ENCODE data around the gene PLEKHG2.

The PLEKHG2 gene

GRCh38 chr19:39416152-39417120 lies 4.0 kb downstream of the PLEKHG2 start:
- H3K9me3 Mint-ChIP-seq: no peaks in the 10 kb centered on the region
- H3K27ac Mint-ChIP-seq: no peak overlapping the region
- H3K36me3 Mint-ChIP-seq (ENCODE audit: low read depth): peaks cover 10% of the 10 kb centered on the region
- no peak overlapping the region for H3K4me3 Mint-ChIP-seq
- no peaks in the 10 kb centered on the region for H3K27me3 Mint-ChIP-seq (ENCODE audit: low read depth)
- H3K4me1 Mint-ChIP-seq (ENCODE audit: low read depth): peaks cover 19% of the 10 kb centered on the region

GRCh38 chr19:39417463-39418181 lies 5.2 kb downstream of the PLEKHG2 start:
- peaks cover 9% of the 10 kb centered on the region for H3K36me3 Mint-ChIP-seq (ENCODE audit: low read depth)
- no peaks in the 10 kb centered on the region for H3K9me3 Mint-ChIP-seq
- H3K27ac Mint-ChIP-seq: no peak overlapping the region
- H3K4me1 Mint-ChIP-seq (ENCODE audit: low read depth): peaks cover 12% of the 10 kb centered on the region
- peak overlapping the region; percentile 40 for H3K4me3 Mint-ChIP-seq
- no peaks in the 10 kb centered on the region for H3K27me3 Mint-ChIP-seq (ENCODE audit: low read depth)

- peaks cover 9% of the 10 kb centered on the region for H3K4me1 Mint-ChIP-seq (ENCODE audit: low read depth)
- no peaks in the 10 kb centered on the region for H3K9me3 Mint-ChIP-seq
- no peak overlapping the region for H3K27ac Mint-ChIP-seq
- H3K4me3 Mint-ChIP-seq: no peak overlapping the region
- no peaks in the 10 kb centered on the region for H3K27me3 Mint-ChIP-seq (ENCODE audit: low read depth)
- H3K36me3 Mint-ChIP-seq (ENCODE audit: low read depth): peaks cover 13% of the 10 kb centered on the region
Observed at GRCh38 chr19:39419003-39419402, 6.5 kb downstream of the PLEKHG2 start.

GRCh38 chr19:39420769-39421168 lies 8.3 kb downstream of the PLEKHG2 start:
- H3K27ac Mint-ChIP-seq: no peak overlapping the region

DNA sequence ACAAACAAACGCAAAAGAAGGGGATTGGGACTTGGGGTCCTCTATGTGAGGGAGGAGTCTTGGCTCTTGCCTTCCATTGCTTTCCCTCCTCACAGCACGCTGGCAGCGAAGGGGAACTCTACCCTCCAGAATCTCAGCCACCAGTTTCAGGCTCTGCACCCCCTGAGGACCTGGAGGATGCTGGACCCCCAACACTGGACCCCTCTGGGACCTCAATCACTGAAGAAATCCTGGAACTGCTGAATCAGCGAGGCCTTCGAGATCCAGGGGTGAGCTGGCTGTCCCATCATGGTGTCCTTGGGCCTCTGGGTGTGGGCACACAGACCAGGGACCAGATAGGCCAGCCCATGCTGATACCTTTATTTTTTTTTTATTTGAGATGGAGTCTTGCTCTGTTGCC lies 9.6 kb downstream of the PLEKHG2 start:
- Mint-ChIP-seq H3K4me1 (ENCODE audit: low read depth) (peaks cover 4% of the 10 kb centered on the region), H3K27me3 (ENCODE audit: low read depth) (no peaks in the 10 kb centered on the region), H3K4me3 (no peak overlapping the region), H3K9me3 (no peaks in the 10 kb centered on the region), H3K36me3 (ENCODE audit: low read depth) (peaks cover 24% of the 10 kb centered on the region), H3K27ac (no peak overlapping the region)

More at GRCh38 chr19:39420769-39421168, 8.3 kb downstream of the PLEKHG2 start:
- H3K9me3 Mint-ChIP-seq: no peaks in the 10 kb centered on the region
- no peaks in the 10 kb centered on the region for H3K27me3 Mint-ChIP-seq (ENCODE audit: low read depth)
- peaks cover 2% of the 10 kb centered on the region for H3K4me1 Mint-ChIP-seq (ENCODE audit: low read depth)
- H3K4me3 Mint-ChIP-seq: no peak overlapping the region
- peaks cover 22% of the 10 kb centered on the region for H3K36me3 Mint-ChIP-seq (ENCODE audit: low read depth)

GRCh38 chr19:39423258-39424086 lies 11.0 kb downstream of the PLEKHG2 start:
- no peaks in the 10 kb centered on the region for H3K27me3 Mint-ChIP-seq (ENCODE audit: low read depth)
- peaks cover 2% of the 10 kb centered on the region for H3K4me1 Mint-ChIP-seq (ENCODE audit: low read depth)
- peaks cover 21% of the 10 kb centered on the region for H3K36me3 Mint-ChIP-seq (ENCODE audit: low read depth)
- H3K4me3 Mint-ChIP-seq: no peak overlapping the region
- no peaks in the 10 kb centered on the region for H3K9me3 Mint-ChIP-seq
- no peak overlapping the region for H3K27ac Mint-ChIP-seq

DNA sequence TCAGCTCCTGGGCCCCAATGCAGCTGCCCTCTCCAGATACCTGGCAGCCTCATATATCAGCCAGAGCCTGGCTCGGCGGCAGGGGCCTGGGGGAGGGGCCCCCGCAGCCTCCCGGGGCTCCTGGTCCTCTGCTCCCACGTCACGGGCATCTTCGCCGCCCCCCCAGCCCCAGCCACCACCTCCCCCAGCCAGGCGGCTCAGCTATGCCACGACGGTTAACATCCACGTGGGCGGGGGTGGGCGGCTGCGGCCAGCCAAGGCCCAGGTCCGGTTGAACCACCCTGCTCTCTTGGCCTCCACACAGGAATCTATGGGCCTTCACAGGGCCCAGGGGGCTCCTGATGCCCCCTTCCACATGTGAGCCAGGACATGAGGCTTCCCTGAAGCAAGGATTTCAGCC lies 12.5 kb downstream of the PLEKHG2 start:
- peaks cover 15% of the 10 kb centered on the region for H3K36me3 Mint-ChIP-seq (ENCODE audit: low read depth)
- H3K9me3 Mint-ChIP-seq: no peaks in the 10 kb centered on the region
- H3K4me1 Mint-ChIP-seq (ENCODE audit: low read depth): peaks cover 2% of the 10 kb centered on the region
- no peak overlapping the region for H3K27ac Mint-ChIP-seq
- H3K27me3 Mint-ChIP-seq (ENCODE audit: low read depth): no peaks in the 10 kb centered on the region
- H3K4me3 Mint-ChIP-seq: no peak overlapping the region

GRCh38 chr19:39425744-39426143 lies 13.3 kb downstream of the PLEKHG2 start:
- H3K27me3 Mint-ChIP-seq (ENCODE audit: low read depth): no peaks in the 10 kb centered on the region
- no peak overlapping the region for H3K27ac Mint-ChIP-seq
- no peak overlapping the region for H3K4me3 Mint-ChIP-seq
- H3K4me1 Mint-ChIP-seq (ENCODE audit: low read depth): peaks cover 6% of the 10 kb centered on the region
- no peaks in the 10 kb centered on the region for H3K9me3 Mint-ChIP-seq
- peaks cover 15% of the 10 kb centered on the region for H3K36me3 Mint-ChIP-seq (ENCODE audit: low read depth)

GRCh38 chr19:39426170-39426569 lies 13.7 kb downstream of the PLEKHG2 start:
- no peaks in the 10 kb centered on the region for H3K27me3 Mint-ChIP-seq (ENCODE audit: low read depth)
- no peaks in the 10 kb centered on the region for H3K9me3 Mint-ChIP-seq
- no peak overlapping the region for H3K27ac Mint-ChIP-seq
- H3K4me3 Mint-ChIP-seq: no peak overlapping the region
- peaks cover 11% of the 10 kb centered on the region for H3K4me1 Mint-ChIP-seq (ENCODE audit: low read depth)
- peaks cover 18% of the 10 kb centered on the region for H3K36me3 Mint-ChIP-seq (ENCODE audit: low read depth)

DNA sequence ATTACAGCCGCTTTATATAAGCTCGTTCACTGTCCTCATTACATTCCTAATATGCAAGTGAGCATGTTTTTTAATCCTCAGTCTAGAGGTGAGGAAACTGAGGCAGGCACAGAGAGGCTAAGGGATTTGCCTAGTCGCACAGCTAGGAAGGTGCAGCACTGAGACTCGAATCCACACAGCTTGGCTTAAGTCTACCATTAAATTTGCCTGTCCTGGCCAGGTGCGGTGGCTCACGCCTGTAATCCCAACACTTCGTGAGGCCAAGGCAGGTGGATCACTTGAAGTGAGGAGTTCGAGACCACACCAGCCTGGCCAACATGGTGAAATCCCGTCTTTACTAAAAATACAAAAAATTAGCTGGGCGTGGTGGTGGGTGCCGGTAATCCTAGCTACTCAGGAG lies 15.2 kb downstream of the PLEKHG2 start:
- Mint-ChIP-seq H3K4me1 (ENCODE audit: low read depth) (peaks cover 13% of the 10 kb centered on the region), H3K27ac (no peak overlapping the region), H3K36me3 (ENCODE audit: low read depth) (peaks cover 25% of the 10 kb centered on the region), H3K27me3 (ENCODE audit: low read depth) (no peaks in the 10 kb centered on the region), H3K4me3 (no peak overlapping the region), H3K9me3 (no peaks in the 10 kb centered on the region)

- Mint-ChIP-seq H3K36me3 (ENCODE audit: low read depth) (peaks cover 30% of the 10 kb centered on the region), H3K4me3 (no peak overlapping the region), H3K4me1 (ENCODE audit: low read depth) (peaks cover 20% of the 10 kb centered on the region), H3K9me3 (no peaks in the 10 kb centered on the region), H3K27ac (no peak overlapping the region), H3K27me3 (ENCODE audit: low read depth) (no peaks in the 10 kb centered on the region)
Observed at GRCh38 chr19:39428283-39429112, 16.0 kb downstream of the PLEKHG2 start.

- Mint-ChIP-seq H3K27me3 (ENCODE audit: low read depth) (no peaks in the 10 kb centered on the region), H3K4me3 (peak overlapping the region; percentile 50), H3K4me1 (ENCODE audit: low read depth) (peaks cover 34% of the 10 kb centered on the region), H3K9me3 (no peaks in the 10 kb centered on the region), H3K36me3 (ENCODE audit: low read depth) (peaks cover 35% of the 10 kb centered on the region), H3K27ac (peak overlapping the region; percentile 93)
Observed at GRCh38 chr19:39430675-39431593, 18.5 kb downstream of the PLEKHG2 start.

DNA sequence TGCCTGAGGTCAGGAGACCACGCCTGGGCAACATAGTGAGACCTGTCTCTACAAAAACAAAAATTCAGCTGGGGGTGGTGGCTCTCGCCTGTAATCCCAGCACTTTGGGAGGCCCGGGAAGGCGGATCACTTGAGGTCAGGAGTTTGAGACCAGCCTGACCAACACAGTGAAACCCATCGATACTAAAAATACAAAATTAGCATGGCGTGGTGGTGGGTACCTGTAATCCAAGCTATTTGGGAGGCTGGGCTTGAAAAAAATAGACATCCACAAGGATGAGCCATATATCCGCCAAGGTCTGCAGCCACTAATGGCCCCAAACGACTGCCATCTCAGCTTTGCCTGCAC lies 20.2 kb downstream of the PLEKHG2 start:
- H3K27me3 Mint-ChIP-seq (ENCODE audit: low read depth): peaks cover 3% of the 10 kb centered on the region
- H3K9me3 Mint-ChIP-seq: no peaks in the 10 kb centered on the region
- H3K4me1 Mint-ChIP-seq (ENCODE audit: low read depth): peaks cover 42% of the 10 kb centered on the region
- H3K36me3 Mint-ChIP-seq (ENCODE audit: low read depth): peaks cover 35% of the 10 kb centered on the region
- no peak overlapping the region for H3K4me3 Mint-ChIP-seq
- peak overlapping the region; percentile 74 for H3K27ac Mint-ChIP-seq
